ENCODE measurements around the gene RABGAP1L.

- TF ChIP-seq CTCF (IDR thresholded peaks at IDR 0.05) = no peak
- TF ChIP-seq JUN (CRISPR knock-in tag; IDR thresholded peaks at IDR 0.05) = no peak
- no peak for TF ChIP-seq RELA (CRISPR knock-in tag; IDR thresholded peaks at IDR 0.05; ENCODE audit: borderline replicate concordance)
- TF ChIP-seq FOXJ3 (CRISPR knock-in tag; IDR thresholded peaks at IDR 0.05; ENCODE audit: borderline replicate concordance) = no peak
- no peak for TF ChIP-seq ZNF138 (CRISPR knock-in tag; conservative IDR thresholded peaks at IDR 0.05)
- TF ChIP-seq NFYB (CRISPR knock-in tag; conservative IDR thresholded peaks at IDR 0.05; ENCODE audit: low read depth) = no peak
- TF ChIP-seq ZNF416 (CRISPR knock-in tag; IDR thresholded peaks at IDR 0.05) = no peak
- no peak for TF ChIP-seq FOXP4 (CRISPR knock-in tag; IDR thresholded peaks at IDR 0.05)
- TF ChIP-seq ZMAT4 (CRISPR knock-in tag; IDR thresholded peaks at IDR 0.05) = no peak
- TF ChIP-seq AR (CRISPR knock-in tag; IDR thresholded peaks at IDR 0.05) = no peak
These were observed 84.7 kb downstream of the RABGAP1L start for GRCh38 chr1:174244017-174244416.
